CD4-positive, alpha-beta T cell treated with Interleukin-1 beta for 1 hour (primary cell): ENCODE measurements around the gene PTN.

ENCODE experiments used
- DNase-seq, 2 donors: peaks; one replicate each; pipeline ENCODE4 v3.0.0-alpha.2; 2020 to 2022

Gene PTN, protein sequence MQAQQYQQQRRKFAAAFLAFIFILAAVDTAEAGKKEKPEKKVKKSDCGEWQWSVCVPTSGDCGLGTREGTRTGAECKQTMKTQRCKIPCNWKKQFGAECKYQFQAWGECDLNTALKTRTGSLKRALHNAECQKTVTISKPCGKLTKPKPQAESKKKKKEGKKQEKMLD

DNA sequence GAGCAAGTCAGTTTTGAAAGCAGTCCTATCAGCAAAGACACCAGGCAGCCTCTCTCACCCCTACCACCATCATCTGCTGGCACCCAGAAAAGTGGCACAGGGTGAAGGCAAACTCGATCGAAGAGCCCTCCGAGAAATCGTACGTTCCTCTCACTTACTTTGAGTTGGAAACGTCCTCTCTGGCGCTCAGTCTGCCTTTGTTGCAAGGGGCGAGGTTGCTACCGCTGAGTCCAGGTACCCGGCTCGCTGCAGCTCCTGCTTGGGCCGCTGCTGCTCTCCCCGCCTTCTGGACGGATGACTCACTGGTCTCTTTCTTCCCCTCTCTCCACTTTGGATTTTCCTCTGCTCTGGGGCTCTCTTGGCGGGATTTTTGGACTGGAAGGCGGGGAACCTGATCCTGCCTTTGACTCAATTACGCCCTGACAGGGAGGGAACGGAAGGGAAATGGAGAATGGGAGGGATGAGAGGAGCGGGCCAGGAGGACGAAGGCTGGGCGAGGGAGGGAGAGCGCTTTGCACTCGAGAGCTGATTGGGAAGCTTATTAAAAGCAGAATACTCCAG, at the start of gene PTN:
Gene PTN, minus strand, starts transcription at position 453 of the 561 bp plus-strand sequence. CDS start 88,760 bp downstream, outside the sequence.
- DNase-seq: no peak

DNA sequence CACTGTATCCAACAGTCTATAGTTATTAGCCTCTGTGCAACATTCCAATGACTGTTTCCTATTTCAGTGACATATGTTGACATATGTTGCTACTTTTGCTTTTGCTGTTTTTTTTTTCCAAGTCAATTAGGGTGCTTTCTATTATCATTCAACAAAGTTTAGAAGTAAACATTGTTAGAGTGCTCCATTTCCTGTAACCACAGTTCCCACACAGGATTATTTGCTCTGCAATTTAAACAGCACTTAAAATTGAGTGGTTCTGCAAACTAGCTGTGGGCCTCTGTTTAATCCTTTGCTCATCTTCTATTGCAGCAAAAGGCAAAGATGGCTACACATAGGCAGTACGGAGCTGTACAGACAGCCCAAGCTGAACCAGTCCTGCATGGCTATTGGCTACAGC, 46.5 kb upstream of the PTN start:
- no peak for DNase-seq

DNA sequence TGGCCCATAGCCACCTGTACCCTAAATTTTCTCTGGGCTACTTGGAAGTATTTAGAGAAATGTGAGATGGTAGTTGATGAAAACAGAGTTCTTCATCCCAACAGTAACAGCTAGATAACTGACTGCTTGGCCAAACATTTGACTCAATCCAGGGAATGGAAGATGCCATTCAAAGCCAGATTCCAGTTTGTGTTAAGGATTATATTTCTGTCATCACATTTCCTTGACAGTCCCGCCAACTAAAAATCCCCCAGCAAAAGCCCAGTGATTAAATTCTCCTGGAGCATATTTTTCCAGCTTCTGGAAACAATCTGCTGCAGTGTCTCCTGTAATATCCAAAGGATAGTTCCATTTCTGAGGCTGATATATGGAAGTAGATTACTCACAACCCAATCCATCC, 45.4 kb upstream of the PTN start:
- no peak for DNase-seq

DNA sequence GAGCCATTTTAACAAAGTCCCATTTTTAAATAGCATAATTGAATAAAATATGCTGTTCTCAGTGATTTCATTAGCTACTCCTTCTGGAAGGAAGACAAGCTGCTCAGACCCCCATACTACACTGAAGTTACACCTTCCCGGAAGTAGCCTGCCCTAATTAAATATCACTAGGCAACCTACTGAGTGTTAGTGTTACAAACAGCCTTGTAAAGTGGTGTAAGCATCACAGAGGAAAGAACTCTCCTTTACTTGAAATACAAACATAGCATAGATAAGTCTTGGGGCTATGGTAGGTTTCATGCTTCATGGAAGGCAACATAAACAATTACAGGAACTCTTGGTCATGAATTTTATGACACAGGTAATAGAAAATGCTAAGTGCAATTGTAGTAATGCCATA, 43.4 kb upstream of the PTN start:
- no peak for DNase-seq

DNA sequence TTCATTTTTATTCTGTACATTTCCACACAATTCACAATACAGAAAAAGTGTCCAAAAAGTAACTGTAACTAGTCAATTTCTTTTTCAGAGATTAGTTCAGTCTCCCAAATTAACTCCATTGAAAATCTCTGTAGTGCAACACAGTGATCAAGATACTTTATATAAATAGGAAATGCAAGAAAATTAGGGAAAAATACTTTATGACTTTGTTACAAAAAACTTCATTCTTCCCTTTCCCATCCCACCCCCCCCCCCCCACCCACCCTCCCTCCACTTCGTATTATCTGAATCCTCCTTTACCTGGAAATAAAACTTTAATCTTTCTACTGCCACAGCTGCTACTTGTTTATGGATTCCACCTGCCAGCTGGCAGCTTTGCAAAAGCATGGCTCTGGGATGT, 37.5 kb upstream of the PTN start:
- no peak for DNase-seq

DNA sequence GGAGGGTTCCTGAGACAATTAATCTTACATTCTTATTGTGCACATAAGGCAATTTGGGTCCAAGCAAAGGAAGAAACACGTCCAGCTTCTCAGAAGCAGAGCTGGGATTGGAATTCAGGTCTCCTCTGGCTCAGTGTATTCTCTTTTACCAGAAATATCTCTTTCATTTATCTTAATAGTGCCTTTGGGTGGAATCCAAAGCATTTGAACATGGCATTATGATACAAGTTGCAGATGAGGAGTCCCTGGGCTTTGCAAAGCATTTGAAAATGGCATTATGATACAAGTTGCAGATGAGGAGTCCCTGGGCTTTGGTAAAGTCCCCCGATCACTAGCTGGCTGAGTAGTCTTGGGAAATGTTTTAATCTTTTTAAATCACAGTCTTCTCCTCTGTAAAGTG, 30.0 kb upstream of the PTN start:
- DNase-seq: no peak

DNA sequence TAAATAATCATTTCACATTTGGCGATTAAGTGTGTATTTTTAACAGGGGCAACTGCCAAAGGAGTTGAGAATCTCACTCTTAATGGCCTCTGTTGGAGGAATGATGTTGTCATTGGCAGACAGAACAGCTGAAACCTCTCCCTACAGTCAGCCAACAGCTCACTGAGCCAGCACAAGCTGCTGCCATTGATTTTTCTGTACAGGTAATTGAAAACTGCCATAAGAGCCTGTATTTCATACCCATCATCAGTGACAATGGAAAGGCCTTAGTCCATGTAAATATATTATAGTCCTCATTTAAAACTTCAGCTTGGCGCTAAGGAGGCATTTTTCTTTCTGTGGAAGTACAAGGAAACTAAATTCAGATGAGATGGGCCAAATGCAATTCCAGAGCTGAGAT, 28.1 kb upstream of the PTN start:
- DNase-seq: no peak

DNA sequence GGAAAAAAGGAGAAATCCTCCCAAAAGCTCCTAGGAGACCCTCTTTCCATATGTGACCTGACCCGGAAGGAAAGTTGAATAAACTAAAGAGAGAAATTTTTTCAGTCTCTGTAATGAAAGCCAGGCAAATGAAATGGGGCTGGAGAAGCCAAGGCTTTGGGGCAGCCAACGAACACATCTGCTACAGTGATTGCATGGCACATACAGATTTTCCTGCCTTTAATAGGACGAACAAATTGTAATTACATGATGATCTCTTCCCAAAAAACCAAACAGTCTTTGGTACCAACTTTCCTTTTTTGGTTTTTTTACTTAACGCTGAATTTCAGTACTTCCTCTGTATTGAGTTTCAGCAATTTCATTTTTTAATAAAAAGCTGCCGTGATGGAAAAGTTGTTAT, 23.5 kb upstream of the PTN start:
- DNase-seq: no peak

DNA sequence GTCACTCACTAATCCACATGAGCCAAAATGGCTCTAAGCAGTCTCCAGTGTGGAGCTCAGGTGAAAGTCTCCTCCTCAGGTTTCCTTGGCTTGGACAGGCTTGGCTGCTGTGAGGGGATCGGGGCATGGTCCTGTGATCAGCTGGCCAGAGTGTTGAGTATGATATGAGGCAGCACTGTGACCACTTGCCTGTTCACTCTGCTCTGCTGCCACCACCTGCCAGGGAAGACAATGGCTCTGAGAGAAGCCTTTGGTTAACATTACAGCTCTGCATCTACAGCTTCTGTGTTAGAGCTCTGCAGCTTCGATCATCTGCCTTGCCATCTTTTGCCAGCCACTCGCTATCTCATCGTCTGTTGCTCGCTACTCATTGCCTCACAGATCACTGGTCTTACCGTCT, 20.1 kb upstream of the PTN start:
- DNase-seq: no peak

DNA sequence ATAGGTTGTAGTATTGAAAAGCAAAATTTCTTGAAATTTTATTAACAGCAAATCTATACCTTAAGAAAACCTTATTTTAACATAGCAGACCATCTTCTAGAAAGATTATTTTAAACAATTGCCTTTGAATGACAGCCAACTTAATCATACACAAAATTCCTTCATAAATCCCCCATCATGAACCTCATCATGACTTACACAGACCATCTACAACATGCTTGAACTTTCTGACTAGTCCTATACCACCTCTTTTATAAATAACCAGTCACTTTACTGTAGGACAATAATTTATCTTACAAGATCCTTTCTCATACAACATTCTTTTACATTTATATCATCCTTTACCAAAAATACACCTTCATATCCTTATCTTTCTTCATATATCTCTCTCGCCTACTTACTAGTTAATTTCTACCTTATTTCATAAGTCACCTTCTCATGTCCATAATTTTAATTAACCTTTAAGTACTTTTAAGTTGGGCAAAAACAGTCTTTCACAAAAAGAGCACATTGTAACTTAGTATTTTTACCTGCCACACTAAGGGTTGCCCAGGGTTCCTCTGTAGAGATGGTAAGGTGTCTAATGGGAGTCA, 16.6 kb upstream of the PTN start:
- no peak for DNase-seq

DNA sequence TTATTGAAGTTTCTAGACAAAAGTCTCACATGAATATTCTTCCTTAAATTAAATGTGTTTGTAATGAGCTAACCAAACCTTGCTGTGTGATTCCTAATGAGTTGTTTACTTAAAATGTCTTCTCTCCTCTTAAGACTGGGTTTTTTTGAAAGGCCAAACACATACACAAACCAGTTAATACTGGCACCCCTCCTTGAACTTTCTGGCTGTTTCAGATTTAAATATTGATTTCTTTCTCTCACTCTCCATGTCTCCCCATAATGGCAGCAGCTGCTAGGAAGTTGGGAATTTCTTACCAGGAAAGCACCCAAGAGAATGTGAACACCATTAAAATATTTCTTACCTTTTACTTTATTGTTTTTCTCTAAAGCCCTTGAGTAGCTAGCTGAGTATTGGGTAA, 11.4 kb upstream of the PTN start:
- DNase-seq: no peak

DNA sequence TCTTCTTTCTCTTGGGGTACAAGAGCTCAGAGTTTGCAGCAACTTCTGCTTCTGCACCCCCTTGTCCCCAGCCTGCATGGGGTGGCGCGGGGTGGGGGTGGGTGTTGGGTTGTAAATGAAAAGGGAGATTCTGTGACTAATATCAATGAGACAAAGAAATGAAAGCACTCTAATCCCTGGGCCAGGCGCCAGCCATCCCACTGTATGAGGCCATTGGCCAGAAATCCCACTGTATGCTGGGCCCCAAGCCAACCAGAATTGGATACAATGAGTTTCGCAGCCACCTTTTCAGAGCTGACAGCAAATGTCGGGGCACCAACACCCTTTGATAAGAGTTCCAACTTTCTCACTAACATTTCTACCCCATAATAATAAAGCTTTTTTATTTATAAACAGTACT, 10.9 kb upstream of the PTN start:
- DNase-seq: no peak

DNA sequence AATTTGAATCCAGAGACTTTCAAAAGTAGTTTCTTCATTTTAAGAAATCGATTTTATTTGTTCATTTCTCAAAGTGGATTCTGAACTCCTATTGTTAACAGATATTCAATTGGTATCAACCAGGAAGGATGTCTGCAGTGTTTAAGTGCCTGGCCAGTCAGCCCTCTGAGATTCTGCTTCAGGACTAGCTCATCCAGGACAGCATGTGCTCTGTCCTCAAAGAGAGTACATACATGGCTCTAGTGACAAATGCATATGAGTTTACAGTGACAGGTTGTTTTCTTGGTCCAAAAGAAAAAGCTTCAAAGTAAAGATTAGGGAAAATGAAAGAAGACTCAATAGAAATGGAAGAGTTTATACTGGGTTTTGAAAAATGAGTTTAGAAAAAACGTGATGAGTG, 8.4 kb upstream of the PTN start:
- DNase-seq: no peak

DNA sequence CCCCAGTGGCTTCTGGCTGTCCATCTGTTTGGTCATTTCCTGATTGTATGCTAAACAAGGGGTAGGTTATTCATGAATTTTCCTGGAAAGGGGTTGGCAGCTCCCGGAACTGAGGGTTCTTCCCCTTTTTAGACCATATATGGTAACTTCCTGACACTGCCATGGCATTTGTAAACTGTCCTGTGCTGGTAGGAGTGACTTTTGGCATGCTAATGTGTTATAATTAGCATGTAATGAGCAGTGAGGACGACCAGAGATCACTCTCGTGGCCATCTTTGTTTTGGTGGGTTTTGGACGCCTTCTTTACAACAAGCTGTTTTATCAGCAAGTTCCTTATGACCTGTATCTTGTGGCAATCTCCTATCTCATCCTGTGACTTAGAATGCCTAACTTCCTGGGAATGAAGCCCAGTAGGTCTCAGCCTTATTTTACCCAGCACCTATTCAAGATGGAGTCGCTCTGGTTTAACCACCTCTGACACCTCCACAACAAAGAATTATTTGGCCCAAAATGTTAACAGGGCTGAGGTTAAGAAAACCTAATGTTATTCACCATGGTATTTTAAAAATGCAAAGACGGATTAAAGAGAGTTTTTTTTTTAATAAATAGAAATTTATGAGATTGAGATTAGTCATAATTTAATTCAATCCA, 2.4 kb upstream of the PTN start:
- no peak for DNase-seq

DNA sequence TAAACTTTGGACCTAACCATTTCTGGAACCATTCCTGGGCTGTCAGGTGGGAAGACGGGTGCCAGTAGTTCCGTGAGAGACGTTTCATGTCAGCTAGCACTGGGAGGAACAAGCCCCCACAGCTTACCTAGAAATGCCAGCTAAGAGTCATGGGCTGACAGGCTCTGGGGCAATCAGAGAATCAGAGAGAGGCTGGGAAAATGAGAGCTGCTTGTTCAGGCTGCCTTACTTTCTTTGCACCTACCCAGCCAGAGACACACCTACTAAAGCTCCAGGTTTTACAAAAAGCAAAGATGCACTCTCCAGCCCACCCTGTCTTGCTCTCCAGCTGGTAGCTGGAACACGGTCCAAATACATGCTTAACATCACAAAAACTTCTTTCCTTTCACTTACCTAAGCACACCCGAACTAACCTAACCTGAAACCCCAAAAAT, 688 bp downstream of the PTN start:
- no peak for DNase-seq

DNA sequence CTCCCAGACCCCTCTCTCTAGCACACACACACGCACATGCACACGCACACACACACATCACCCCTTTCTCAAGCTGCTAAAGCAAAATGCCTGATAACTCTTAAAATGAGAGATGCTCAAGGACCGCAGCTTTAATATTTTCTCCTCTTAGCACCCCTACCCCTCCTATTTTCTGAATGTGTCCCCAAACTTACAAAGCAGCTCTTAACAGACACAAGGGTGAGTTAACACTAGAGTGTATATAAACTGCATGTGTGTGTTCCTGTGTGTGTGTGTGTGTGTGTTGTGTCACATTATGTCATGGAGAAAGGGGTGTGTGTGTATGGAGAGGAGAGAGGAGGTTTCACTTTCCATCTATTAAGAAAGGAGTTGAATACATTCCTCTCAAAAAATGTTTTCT, 1.3 kb downstream of the PTN start:
- DNase-seq: no peak

DNA sequence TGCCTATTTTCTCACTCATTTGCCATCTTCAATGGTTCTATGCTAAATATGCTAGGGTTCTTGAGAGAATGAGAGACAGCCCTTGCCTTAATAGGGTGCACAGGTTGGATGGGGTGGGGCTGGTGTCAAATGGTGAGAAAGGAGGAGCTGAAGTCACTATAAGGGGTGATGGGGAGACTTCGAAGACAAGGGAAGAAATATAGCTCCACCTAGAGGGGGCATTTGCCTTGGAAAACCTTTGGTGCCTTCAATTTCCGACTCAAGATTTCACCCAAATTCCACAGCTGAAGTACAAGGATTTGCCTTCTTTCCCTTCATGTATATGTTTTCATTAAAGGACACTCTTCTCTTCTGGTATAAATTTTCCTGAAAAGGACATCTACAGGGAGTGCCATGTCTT, 5.6 kb downstream of the PTN start:
- no peak for DNase-seq

DNA sequence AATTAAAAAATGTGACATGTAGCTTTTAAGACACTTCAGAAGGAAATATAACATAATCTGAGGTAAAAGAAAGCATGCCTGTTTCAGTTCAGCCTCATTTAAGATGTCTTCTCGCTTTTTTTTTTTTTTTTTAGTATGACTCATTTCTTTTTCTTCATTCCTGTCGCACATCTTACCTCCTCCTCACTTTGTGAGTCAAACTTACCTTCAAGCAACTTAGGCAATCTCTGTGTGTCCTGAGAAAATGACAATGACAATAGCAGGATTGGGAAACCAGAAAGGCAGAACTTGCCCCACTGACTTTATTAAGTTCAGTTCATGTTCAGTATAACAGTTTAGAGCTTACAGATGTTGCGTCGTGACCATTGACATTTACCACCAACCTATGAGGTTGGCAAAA, 7.7 kb downstream of the PTN start:
- DNase-seq: no peak

DNA sequence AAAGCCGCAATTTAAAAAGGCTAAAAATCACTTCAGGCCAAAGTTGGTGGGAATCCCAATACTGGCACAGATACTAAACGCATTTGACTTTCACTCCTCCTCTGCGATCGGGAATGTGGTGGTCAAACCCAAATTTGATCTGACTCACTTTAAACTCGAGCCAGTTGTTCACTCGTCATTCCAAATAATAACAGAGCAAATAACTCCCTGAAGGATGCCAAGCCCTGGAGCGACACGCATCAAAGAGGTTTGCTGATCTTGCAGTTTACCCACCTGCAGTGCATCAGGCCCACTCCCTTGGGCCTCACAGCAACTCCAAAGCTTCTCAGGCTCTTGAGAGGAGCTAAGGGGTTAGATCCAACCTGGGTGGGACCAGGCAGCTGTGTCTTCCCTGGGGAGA, 12.2 kb downstream of the PTN start:
- no peak for DNase-seq

DNA sequence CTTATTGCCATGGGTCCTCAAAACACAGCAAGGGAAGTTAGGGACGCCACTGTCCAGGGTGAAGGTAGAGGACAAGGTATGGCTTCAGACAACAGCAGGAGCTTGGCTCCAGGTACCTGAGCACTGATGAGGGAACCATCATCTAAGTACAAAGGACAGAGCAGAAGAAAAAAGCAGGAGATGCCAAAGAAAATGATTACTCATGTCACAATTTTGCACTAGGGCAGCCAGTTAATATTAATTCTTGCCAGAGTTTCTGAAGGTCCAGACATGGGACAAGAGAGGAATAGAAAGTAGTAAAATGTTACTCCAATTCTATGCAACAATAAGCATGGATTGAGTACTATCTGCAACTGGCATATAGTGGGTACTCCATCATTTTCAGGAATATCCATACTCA, 14.1 kb downstream of the PTN start:
- DNase-seq: no peak

DNA sequence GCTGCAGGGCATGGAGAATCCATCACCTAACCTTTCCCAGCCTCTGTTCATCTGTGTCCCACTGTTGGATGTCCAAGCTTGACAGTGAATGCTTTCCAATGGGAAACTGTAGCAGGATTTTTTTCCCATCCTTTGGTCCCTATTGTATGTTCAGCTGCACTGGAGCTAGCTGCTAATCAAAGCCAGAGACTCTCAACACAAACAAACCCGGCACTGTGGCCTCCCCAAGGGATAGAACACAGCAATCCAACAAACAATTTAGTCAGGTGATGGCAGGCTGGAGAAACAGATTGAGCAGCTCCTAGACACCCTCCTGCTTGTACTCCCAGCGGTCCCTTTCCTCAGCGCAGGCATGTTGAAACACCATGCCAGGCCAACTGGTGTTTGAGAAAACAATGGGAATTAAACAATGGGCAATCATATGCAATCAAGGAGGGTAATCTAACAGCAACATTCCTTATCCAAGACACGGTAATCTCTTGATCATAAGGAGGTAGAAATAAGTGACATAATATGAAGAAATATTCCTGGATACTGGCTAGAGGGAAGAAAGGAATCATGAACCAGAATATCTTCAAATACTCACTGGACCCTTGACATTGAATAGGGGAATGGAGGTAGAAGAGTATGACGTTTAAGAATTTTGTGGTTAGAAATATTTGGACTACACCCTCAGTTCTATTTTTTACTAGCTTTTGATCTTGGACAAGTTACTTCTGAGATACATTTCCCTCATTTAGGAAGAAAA, 15.0 kb downstream of the PTN start:
- DNase-seq: no peak

DNA sequence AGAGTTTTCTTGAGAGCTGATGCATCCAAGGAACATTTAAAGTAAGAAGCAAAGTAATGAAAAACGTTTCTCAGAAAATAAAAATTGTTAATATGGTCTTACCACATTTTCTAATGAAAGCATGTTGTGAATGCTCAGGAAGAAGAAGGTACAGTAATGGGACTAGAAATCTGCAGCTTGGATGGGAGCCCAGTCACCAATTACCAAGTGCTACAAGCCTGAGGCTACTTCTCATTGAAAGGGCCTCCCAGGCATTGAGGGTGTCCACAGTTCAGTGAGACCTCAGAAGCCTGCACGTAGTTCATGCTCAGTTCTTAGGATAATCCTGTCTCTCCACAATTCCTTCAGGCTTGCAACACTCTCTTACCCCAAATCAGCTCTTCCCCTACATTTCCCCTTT, 17.6 kb downstream of the PTN start:
- no peak for DNase-seq

DNA sequence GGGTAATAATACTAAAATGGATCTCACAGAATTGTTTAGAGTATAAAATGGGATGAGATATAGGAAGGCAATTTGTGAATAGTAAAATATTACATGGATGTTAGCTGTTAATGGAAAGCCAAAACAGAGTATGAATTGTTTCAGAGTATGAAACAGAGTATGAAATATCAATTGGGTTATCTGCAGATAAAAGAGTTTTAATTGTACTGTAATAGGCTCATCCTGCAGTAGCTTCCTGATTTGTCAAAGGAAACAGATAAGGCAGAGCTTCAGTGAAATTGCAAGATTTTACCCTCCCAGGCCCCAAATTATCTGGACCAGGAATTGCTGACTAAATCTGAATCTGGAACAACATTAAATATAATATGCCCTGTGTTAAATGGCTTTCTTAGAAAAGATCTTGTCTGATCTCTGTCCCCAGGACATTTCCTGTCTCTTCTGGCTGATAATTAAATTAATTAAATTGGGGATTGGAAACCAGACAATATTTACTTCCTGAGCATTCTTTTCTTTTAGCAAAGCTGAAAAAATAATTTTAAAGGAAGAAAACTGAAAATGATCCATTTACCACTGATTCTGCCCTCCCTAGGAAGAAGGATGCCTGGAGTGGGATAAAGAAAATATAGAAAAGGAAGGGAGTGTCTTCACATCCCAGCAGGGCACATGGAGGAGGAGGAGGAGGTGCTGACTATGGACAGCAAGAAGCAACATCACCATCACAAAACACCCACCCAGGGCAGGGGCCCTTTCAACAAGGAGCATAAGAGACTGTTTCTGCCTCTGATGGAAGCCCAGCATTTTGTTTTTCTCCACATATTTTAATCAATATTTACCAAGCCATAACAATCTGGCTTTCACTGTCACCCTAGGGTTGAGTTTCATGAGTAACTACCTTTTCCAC, 18.5 kb downstream of the PTN start:
- no peak for DNase-seq
